Measurements from ENCODE around the gene GRK5.

DNA sequence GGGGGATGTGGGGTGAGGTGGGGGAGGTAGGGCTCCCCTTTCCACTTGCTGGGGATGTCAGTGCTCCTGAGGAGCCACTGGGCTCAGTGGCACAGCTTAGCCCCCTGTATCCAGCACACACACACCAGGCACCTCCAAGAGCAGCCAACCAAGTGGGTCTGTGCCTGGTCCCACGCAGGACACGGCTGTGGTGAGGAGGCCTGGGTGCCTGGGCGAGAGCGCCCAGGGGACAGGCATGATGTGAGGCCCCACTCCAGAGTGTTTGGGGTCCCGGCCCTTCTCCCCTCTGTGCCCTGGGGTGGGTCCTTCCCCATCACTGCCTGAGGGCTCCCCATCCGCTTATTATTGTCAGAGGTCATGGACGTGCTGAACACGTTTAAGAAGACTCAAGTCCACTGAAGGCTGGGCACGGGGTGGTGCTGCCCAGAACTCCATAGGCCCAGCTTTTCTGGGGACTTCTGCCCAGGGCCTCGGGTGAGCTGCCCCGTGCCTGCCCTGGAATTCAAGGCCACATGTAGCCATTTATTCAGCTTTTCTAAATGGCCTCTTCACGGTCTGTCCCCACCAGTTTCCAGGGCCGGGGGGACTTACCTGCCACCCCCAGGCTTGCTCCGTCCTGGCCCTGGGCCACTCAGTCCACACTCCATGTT is 119.8 kb downstream of the GRK5 start:
- TF ChIP-seq, protein P1, sequence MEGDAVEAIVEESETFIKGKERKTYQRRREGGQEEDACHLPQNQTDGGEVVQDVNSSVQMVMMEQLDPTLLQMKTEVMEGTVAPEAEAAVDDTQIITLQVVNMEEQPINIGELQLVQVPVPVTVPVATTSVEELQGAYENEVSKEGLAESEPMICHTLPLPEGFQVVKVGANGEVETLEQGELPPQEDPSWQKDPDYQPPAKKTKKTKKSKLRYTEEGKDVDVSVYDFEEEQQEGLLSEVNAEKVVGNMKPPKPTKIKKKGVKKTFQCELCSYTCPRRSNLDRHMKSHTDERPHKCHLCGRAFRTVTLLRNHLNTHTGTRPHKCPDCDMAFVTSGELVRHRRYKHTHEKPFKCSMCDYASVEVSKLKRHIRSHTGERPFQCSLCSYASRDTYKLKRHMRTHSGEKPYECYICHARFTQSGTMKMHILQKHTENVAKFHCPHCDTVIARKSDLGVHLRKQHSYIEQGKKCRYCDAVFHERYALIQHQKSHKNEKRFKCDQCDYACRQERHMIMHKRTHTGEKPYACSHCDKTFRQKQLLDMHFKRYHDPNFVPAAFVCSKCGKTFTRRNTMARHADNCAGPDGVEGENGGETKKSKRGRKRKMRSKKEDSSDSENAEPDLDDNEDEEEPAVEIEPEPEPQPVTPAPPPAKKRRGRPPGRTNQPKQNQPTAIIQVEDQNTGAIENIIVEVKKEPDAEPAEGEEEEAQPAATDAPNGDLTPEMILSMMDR (IDR thresholded peaks at IDR 0.05; ENCODE audit: low read depth, low read length, poor library complexity, severe bottlenecking) = no peak
- no peak for TF ChIP-seq EZH2phosphoT487 (IDR thresholded peaks at IDR 0.05; ENCODE audit: borderline replicate concordance, low read length)
